Naive B cell (primary cell): ENCODE measurements around the gene PDLIM4. TPM values are rescaled to one million over a fixed set of nuclear protein-coding genes. Genes with fewer than 3 reads are reported as not detected.
A peak's percentile ranks its signal among the peaks of the same experiment; 100 is the strongest.

ENCODE experiments used
- ATAC-seq, 2 donors: fragments of 150-1000 bp; cut with Tn5 transposase; 2 replicates each; pipeline ENCODE4 v1.10.0; 2021; ENCODE audit warnings: low read depth in 2 of 2, mild to moderate bottlenecking in 2 of 2, moderate library complexity in 2 of 2
- DNase-seq: peaks from one replicate; pipeline ENCODE4 v3.0.0; 2022
- H3K27ac Mint-ChIP-seq, 6 donors: one replicate each; pipeline ENCODE4 v1.8.0; 2020 to 2022; ENCODE audit warnings: mild to moderate bottlenecking in 6 of 6, mixed read lengths in 6 of 6, moderate library complexity in 5 of 6, inconsistent platforms in 2 of 6
- H3K27me3 Mint-ChIP-seq, 3 donors: one replicate each; pipeline ENCODE4 v1.8.0; 2021 to 2022; ENCODE audit warnings: mixed read lengths in 3 of 3, mild to moderate bottlenecking in 1 of 3
- H3K36me3 Mint-ChIP-seq, 2 donors: one replicate each; pipeline ENCODE4 v1.8.0; 2020 to 2022; ENCODE audit warnings: mixed read lengths in 2 of 2, inconsistent platforms in 1 of 2, mild to moderate bottlenecking in 1 of 2
- H3K4me1 Mint-ChIP-seq, 3 donors: one replicate each; pipeline ENCODE4 v1.8.0; 2020 to 2022; ENCODE audit warnings: mixed read lengths in 3 of 3, inconsistent platforms in 1 of 3, mild to moderate bottlenecking in 1 of 3, moderate library complexity in 1 of 3
- H3K4me3 Mint-ChIP-seq, 8 donors: one replicate each; pipeline ENCODE4 v1.8.0; 2020 to 2022; ENCODE audit warnings: mild to moderate bottlenecking in 8 of 8, mixed read lengths in 8 of 8, moderate library complexity in 8 of 8, inconsistent platforms in 2 of 8
- H3K9me3 Mint-ChIP-seq, 7 donors: one replicate each; pipeline ENCODE4 v1.8.0; 2020 to 2022; ENCODE audit warnings: mixed read lengths in 7 of 7, mild to moderate bottlenecking in 5 of 7, inconsistent platforms in 2 of 7, moderate library complexity in 1 of 7
- polyA plus RNA-seq, 6 donors: library from polyadenylated mRNA; unstranded; fragments of 300-500 nt; fragmentation: Illumina TruSeq; gene quantifications; one replicate each; pipeline ENCODE4 v1.2.3, GENCODE V29; 2021; ENCODE audit warnings: low read depth in 6 of 6

PDLIM4 gene
- polyA plus RNA-seq, 6 donors from 2014 or later = not detected

GRCh38 chr5:132261881-132262845 lies 4.7 kb downstream of the PDLIM4 start:
- no peaks in the 10 kb centered on the region for H3K36me3 Mint-ChIP-seq
- peak overlapping the region in 2 of 6 donors; percentile 13 to 62 for H3K27ac Mint-ChIP-seq
- ATAC-seq (no peak), DNase-seq (no peak)
- no peaks in the 10 kb centered on the region for H3K9me3 Mint-ChIP-seq
- H3K27me3 Mint-ChIP-seq = peaks cover 0 to 22% (median 5%) of the 10 kb centered on the region in 3 donors
- H3K4me3 Mint-ChIP-seq = no peak overlapping the region
- H3K4me1 Mint-ChIP-seq = peaks cover 0 to 1% (median under 1%) of the 10 kb centered on the region in 3 donors

GRCh38 chr5:132262882-132263547 lies 5.5 kb downstream of the PDLIM4 start:
- DNase-seq (no peak), ATAC-seq (no peak)
- Mint-ChIP-seq H3K27me3 (peaks cover 0 to 19% (median 5%) of the 10 kb centered on the region in 3 donors), H3K4me3 (no peak overlapping the region), H3K27ac (no peak overlapping the region), H3K4me1 (peaks cover 0 to 5% (median 0%) of the 10 kb centered on the region in 3 donors), H3K36me3 (no peaks in the 10 kb centered on the region), H3K9me3 (no peaks in the 10 kb centered on the region)

GRCh38 chr5:132263548-132264261 lies 6.2 kb downstream of the PDLIM4 start:
- Mint-ChIP-seq H3K36me3 (no peaks in the 10 kb centered on the region), H3K27ac (no peak overlapping the region), H3K4me3 (no peak overlapping the region), H3K27me3 (peaks cover 0 to 12% (median 5%) of the 10 kb centered on the region in 3 donors), H3K9me3 (no peaks in the 10 kb centered on the region), H3K4me1 (peaks cover 0 to 5% (median 0%) of the 10 kb centered on the region in 3 donors)
- ATAC-seq (no peak), DNase-seq (no peak)

GRCh38 chr5:132264546-132265335 lies 7.2 kb downstream of the PDLIM4 start:
- H3K36me3 Mint-ChIP-seq = no peaks in the 10 kb centered on the region

GRCh38 chr5:132265336-132266030 lies 8.0 kb downstream of the PDLIM4 start:
- Mint-ChIP-seq H3K36me3 (no peaks in the 10 kb centered on the region), H3K4me1 (peaks cover 0 to 5% (median 0%) of the 10 kb centered on the region in 3 donors), H3K27me3 (peaks cover 0 to 2% (median 2%) of the 10 kb centered on the region in 3 donors), H3K27ac (no peak overlapping the region), H3K9me3 (no peaks in the 10 kb centered on the region), H3K4me3 (no peak overlapping the region)
- DNase-seq = no peak
- ATAC-seq = no peak

More at GRCh38 chr5:132264546-132265335, 7.2 kb downstream of the PDLIM4 start:
- H3K4me1 Mint-ChIP-seq = peaks cover 0 to 5% (median 0%) of the 10 kb centered on the region in 3 donors
- DNase-seq = no peak
- ATAC-seq = no peak
- H3K4me3 Mint-ChIP-seq = no peak overlapping the region
- peaks cover 0 to 7% (median 5%) of the 10 kb centered on the region in 3 donors for H3K27me3 Mint-ChIP-seq
- no peaks in the 10 kb centered on the region for H3K9me3 Mint-ChIP-seq
- no peak overlapping the region for H3K27ac Mint-ChIP-seq

GRCh38 chr5:132266031-132266835 lies 8.7 kb downstream of the PDLIM4 start:
- Mint-ChIP-seq H3K27me3 (peaks cover 0 to 5% (median 0%) of the 10 kb centered on the region in 3 donors), H3K9me3 (no peaks in the 10 kb centered on the region), H3K36me3 (no peaks in the 10 kb centered on the region), H3K4me1 (peaks cover under 1 to 8% (median 4%) of the 10 kb centered on the region in 3 donors), H3K4me3 (no peak overlapping the region), H3K27ac (no peak overlapping the region)
- DNase-seq = no peak
- no peak for ATAC-seq

GRCh38 chr5:132266836-132267160 lies 9.3 kb downstream of the PDLIM4 start:
- no peak overlapping the region for H3K4me3 Mint-ChIP-seq
- no peaks in the 10 kb centered on the region for H3K36me3 Mint-ChIP-seq
- no peaks in the 10 kb centered on the region for H3K9me3 Mint-ChIP-seq
- peaks cover 0 to 7% (median 0%) of the 10 kb centered on the region in 3 donors for H3K27me3 Mint-ChIP-seq
- no peak overlapping the region for H3K27ac Mint-ChIP-seq
- DNase-seq (no peak), ATAC-seq (no peak)
- H3K4me1 Mint-ChIP-seq = peaks cover 3 to 12% (median 5%) of the 10 kb centered on the region in 3 donors

- no peak for DNase-seq
- H3K36me3 Mint-ChIP-seq = no peaks in the 10 kb centered on the region
- H3K27me3 Mint-ChIP-seq = peaks cover 1 to 10% (median 3%) of the 10 kb centered on the region in 3 donors
- H3K4me3 Mint-ChIP-seq = no peak overlapping the region
- ATAC-seq = no peak
- peaks cover 3 to 12% (median 8%) of the 10 kb centered on the region in 3 donors for H3K4me1 Mint-ChIP-seq
- no peak overlapping the region for H3K27ac Mint-ChIP-seq
- peaks cover 0 to 1% (median 0%) of the 10 kb centered on the region in 7 donors for H3K9me3 Mint-ChIP-seq
Observed at GRCh38 chr5:132267166-132267739, 9.8 kb downstream of the PDLIM4 start.

GRCh38 chr5:132267931-132268768 lies 10.7 kb downstream of the PDLIM4 start:
- Mint-ChIP-seq H3K4me1 (peaks cover 9 to 17% (median 14%) of the 10 kb centered on the region in 3 donors), H3K27me3 (peaks cover 9 to 19% (median 12%) of the 10 kb centered on the region in 3 donors), H3K4me3 (no peak overlapping the region), H3K9me3 (peaks cover 0 to 1% (median 0%) of the 10 kb centered on the region in 7 donors), H3K36me3 (no peaks in the 10 kb centered on the region), H3K27ac (peak overlapping the region in 1 of 6 donors; percentile 81)
- ATAC-seq (no peak), DNase-seq (no peak)

- Mint-ChIP-seq H3K4me3 (no peak overlapping the region), H3K36me3 (no peaks in the 10 kb centered on the region)
Observed at GRCh38 chr5:132268769-132269551, 11.5 kb downstream of the PDLIM4 start.

More at GRCh38 chr5:132268769-132269551, 11.5 kb downstream of the PDLIM4 start:
- H3K27ac Mint-ChIP-seq = peak overlapping the region in 1 of 6 donors; percentile 15
- H3K27me3 Mint-ChIP-seq = peaks cover 17 to 27% (median 19%) of the 10 kb centered on the region in 3 donors
- ATAC-seq = no peak
- no peak for DNase-seq
- peaks cover 9 to 17% (median 14%) of the 10 kb centered on the region in 3 donors for H3K4me1 Mint-ChIP-seq
- peaks cover 0 to 1% (median 0%) of the 10 kb centered on the region in 7 donors for H3K9me3 Mint-ChIP-seq
